Panc1 (cell line): ENCODE results near the gene ARL15.

ENCODE experiments used
- POLR2AphosphoS5 ChIP-seq: IDR thresholded peaks from 2 replicates; pipeline ENCODE4 v1.6.1; 2012; ENCODE audit warnings: mild to moderate bottlenecking, low read depth, low read length, moderate library complexity
- TF ChIP-seq, protein P1 (sequence below): fragments of 450-650 bp; IDR thresholded peaks from 2 replicates; pipeline ENCODE4 v1.5.1; 2017; ENCODE audit warnings: mild to moderate bottlenecking

DNA sequence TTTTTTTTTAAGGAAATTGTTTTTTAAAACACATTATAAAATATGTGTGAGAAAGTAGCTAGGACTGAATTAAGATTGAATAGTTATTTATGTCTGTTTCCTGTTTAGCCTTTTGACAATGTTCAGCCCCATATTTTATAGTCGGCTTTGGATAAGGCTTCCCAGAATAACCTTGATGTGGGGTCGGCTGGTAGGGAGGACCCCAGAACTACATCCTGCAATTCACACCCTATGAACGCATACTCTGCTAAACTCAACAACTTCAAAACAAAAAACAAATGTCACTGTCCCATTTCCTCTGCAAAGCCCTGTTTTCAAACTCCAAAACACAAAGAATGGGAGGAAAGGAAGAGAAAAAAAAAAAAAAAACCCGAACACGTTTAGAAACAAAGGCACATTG, 63.1 kb downstream of the ARL15 start:
- TF ChIP-seq, protein P1, sequence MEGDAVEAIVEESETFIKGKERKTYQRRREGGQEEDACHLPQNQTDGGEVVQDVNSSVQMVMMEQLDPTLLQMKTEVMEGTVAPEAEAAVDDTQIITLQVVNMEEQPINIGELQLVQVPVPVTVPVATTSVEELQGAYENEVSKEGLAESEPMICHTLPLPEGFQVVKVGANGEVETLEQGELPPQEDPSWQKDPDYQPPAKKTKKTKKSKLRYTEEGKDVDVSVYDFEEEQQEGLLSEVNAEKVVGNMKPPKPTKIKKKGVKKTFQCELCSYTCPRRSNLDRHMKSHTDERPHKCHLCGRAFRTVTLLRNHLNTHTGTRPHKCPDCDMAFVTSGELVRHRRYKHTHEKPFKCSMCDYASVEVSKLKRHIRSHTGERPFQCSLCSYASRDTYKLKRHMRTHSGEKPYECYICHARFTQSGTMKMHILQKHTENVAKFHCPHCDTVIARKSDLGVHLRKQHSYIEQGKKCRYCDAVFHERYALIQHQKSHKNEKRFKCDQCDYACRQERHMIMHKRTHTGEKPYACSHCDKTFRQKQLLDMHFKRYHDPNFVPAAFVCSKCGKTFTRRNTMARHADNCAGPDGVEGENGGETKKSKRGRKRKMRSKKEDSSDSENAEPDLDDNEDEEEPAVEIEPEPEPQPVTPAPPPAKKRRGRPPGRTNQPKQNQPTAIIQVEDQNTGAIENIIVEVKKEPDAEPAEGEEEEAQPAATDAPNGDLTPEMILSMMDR, result no peak
- TF ChIP-seq POLR2AphosphoS5, result no peak
